Liver (tissue), 9 donors: ENCODE data around the gene MAPRE2. TPM values are rescaled to one million over a fixed set of nuclear protein-coding genes. Genes with fewer than 3 reads are reported as not detected.

Source experiments
- DNase-seq: peaks from one replicate; pipeline ENCODE4 v3.0.0-alpha.2; 2017; ENCODE audit warnings: low spot score
- H3K27ac ChIP-seq, 2 donors: one replicate each; pipeline ENCODE4 v1.7.0; 2013; ENCODE audit warnings: inconsistent platforms in 2 of 2, low read length in 2 of 2, control low read depth in 1 of 2, low read depth in 1 of 2, mild to moderate bottlenecking in 1 of 2
- H3K27me3 ChIP-seq, 4 donors: one replicate each; pipeline versions ENCODE4 v1.6.1 to v1.7.0; 2013; ENCODE audit warnings: low read length in 3 of 4, inconsistent platforms in 1 of 4, mild to moderate bottlenecking in 1 of 4, moderate library complexity in 1 of 4; ENCODE audit not compliant: control insufficient read depth in 4 of 4, insufficient read depth in 4 of 4
- H3K36me3 ChIP-seq, 4 donors: one replicate each; pipeline versions ENCODE4 v1.6.1 to v1.7.0; 2013; ENCODE audit warnings: low read length in 3 of 4, mild to moderate bottlenecking in 3 of 4, low read depth in 1 of 4, moderate library complexity in 1 of 4; ENCODE audit not compliant: control insufficient read depth in 4 of 4, insufficient read depth in 3 of 4
- H3K4me1 ChIP-seq, 4 donors: one replicate each; pipeline versions ENCODE4 v1.6.1 to v1.7.0; 2013; ENCODE audit warnings: low read length in 3 of 4, mild to moderate bottlenecking in 3 of 4, moderate library complexity in 1 of 4; ENCODE audit not compliant: control insufficient read depth in 4 of 4, insufficient read depth in 4 of 4
- H3K4me3 ChIP-seq, 3 donors: one replicate each; pipeline versions ENCODE4 v1.6.1 to v1.7.0; 2013; ENCODE audit warnings: low read length in 3 of 3, control low read depth in 1 of 3, low read depth in 1 of 3, mild to moderate bottlenecking in 1 of 3
- H3K9ac ChIP-seq, 2 donors: one replicate each; pipeline ENCODE4 v1.7.0; 2013; ENCODE audit warnings: low read length in 2 of 2, mild to moderate bottlenecking in 2 of 2, moderate library complexity in 2 of 2, control low read depth in 1 of 2, low read depth in 1 of 2
- H3K9me3 ChIP-seq, 4 donors: one replicate each; pipeline versions ENCODE4 v1.6.1 to v1.7.0; 2013; ENCODE audit warnings: low read length in 3 of 4; ENCODE audit not compliant: control insufficient read depth in 4 of 4
- CTCF ChIP-seq: fragments of 150-350 bp; IDR thresholded peaks from 2 replicates; pipeline ENCODE4 v1.5.1; 2017; ENCODE audit warnings: improper control_type of control experiment, low read depth, low read length; ENCODE audit not compliant: missing input control
- EGR1 ChIP-seq, 2 donors: IDR thresholded peaks; 2 replicates each; pipeline ENCODE4 v1.6.1; 2016 to 2018; ENCODE audit warnings: antibody characterized with exemption in 2 of 2, low read depth in 2 of 2
- FOXA1 ChIP-seq: IDR thresholded peaks from 2 replicates; pipeline ENCODE4 v1.6.1; 2016; ENCODE audit warnings: antibody characterized with exemption
- GABPA ChIP-seq, 2 donors: IDR thresholded peaks in 1 of 2; conservative IDR thresholded peaks in 1 of 2; 2 replicates each; pipeline ENCODE4 v1.6.1; 2016; ENCODE audit warnings: antibody characterized with exemption in 2 of 2, mild to moderate bottlenecking in 1 of 2, moderate library complexity in 1 of 2
- HNF4A ChIP-seq, 2 donors: conservative IDR thresholded peaks; 2 replicates each; pipeline ENCODE4 v1.6.1; 2016; ENCODE audit warnings: antibody characterized with exemption in 2 of 2, mild to moderate bottlenecking in 2 of 2
- HNF4G ChIP-seq: IDR thresholded peaks from 2 replicates; pipeline ENCODE4 v1.6.1; 2016; ENCODE audit warnings: antibody characterized with exemption
- JUND ChIP-seq, 2 donors: IDR thresholded peaks; 2 replicates each; pipeline ENCODE4 v1.6.1; 2016; ENCODE audit warnings: antibody characterized with exemption in 2 of 2
- NR2F2 ChIP-seq: IDR thresholded peaks from 2 replicates; pipeline ENCODE4 v1.6.1; 2016; ENCODE audit warnings: antibody characterized with exemption
- RAD21 ChIP-seq, 2 donors: IDR thresholded peaks; 2 replicates each; pipeline ENCODE4 v1.6.1; 2016; ENCODE audit warnings: antibody characterized with exemption in 2 of 2, mild to moderate bottlenecking in 2 of 2
- RXRA ChIP-seq, 2 donors: IDR thresholded peaks; 2 replicates each; pipeline ENCODE4 v1.6.1; 2017 to 2018; ENCODE audit warnings: antibody characterized with exemption in 2 of 2, mild to moderate bottlenecking in 1 of 2
- SP1 ChIP-seq: IDR thresholded peaks from 2 replicates; pipeline ENCODE4 v1.6.1; 2018; ENCODE audit warnings: antibody characterized with exemption, mild to moderate bottlenecking
- TAF1 ChIP-seq: conservative IDR thresholded peaks from 2 replicates; pipeline ENCODE4 v1.6.1; 2016; ENCODE audit warnings: antibody characterized with exemption, mild to moderate bottlenecking
- YY1 ChIP-seq: IDR thresholded peaks from 2 replicates; pipeline ENCODE4 v1.6.1; 2016; ENCODE audit warnings: antibody characterized with exemption, mild to moderate bottlenecking
- WGBS: extraction: QIAGEN DNeasy Blood & Tissue Kit; methylation state at CpG from one replicate; pipeline ENCODE4 v1.1.7; 2013; 5-methylcytosine and 5-hydroxymethylcytosine counted together
- polyA plus RNA-seq, 2 donors: library from polyadenylated mRNA; stranded (reverse) in 1 of 2; unstranded in 1 of 2; fragments of 200-250 nt in 1 of 2; fragments of >200 nt in 1 of 2; fragmentation: Nextera tagmentation in 1 of 2; extraction: Ambion mirVana in 1 of 2; gene quantifications; one replicate each; pipeline versions ENCODE4 v1.2.1 to v1.2.3, GENCODE V29; 2013 to 2015
- total RNA-seq, 2 donors: library from RNA; depleted of rRNA; stranded (reverse); fragments of >200 nt; gene quantifications; one replicate each; pipeline ENCODE4 v1.2.3, GENCODE V29; 2014
- TF ChIP-seq, protein P1 (sequence below): IDR thresholded peaks from 2 replicates; pipeline ENCODE4 v1.6.1; 2016; ENCODE audit warnings: antibody characterized with exemption
- TF ChIP-seq, protein P2 (sequence below): IDR thresholded peaks from 2 replicates; pipeline ENCODE4 v1.6.1; 2016; ENCODE audit warnings: antibody characterized with exemption
- TF ChIP-seq, protein P3 (sequence below): IDR thresholded peaks from 2 replicates; pipeline ENCODE4 v1.6.1; 2016; ENCODE audit warnings: antibody characterized with exemption, mild to moderate bottlenecking
- TF ChIP-seq, protein P4 (sequence below): IDR thresholded peaks from 2 replicates; pipeline ENCODE4 v1.6.1; 2016; ENCODE audit warnings: antibody characterized with exemption
- donor health status: healthy.
- donor health status: healthy.
- donor health status: healthy.
- donor health status: healthy.
- donor health status: healthy.

Gene MAPRE2
- total and polyA plus RNA-seq, 4 donors = 7.9 to 12.8 (median 11.0) TPM

DNA sequence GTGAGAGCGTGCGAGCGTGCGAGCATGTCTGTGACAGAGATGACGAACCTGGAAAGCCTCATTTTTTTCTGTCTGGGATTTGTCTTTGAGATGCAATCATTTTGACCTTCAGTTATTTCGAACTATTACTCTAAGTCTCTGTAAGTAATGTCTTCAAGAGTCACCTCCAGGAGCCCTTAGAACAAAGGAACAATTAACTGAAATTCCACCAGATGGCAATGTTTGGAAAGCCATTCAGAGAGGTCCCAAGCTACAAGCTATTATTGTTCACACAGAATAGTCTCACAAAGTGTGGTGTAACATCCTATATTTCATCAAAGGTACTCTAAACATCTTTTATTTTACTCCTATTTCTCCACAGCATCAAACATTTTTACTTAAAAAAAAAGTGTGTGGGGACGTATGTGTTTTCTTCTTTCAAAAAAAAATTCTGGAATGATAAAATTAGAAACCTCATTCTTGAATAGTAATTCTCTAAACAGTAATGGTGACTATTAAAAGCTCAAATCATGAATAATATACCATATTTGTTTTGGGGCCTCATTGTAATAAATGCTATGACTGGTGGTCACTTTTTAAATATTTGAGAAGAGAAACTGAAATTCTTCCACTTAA is 35.1 kb upstream of the MAPRE2 start:
- H3K36me3 ChIP-seq = no peaks in the 10 kb centered on the region
- WGBS = 65% methylated on average over 7 of the region's 7 CpGs
- no peak overlapping the region for H3K4me3 ChIP-seq
- H3K4me1 ChIP-seq = no peaks in the 10 kb centered on the region
- DNase-seq = no peak
- H3K9ac ChIP-seq = no peak overlapping the region
- H3K27ac ChIP-seq = no peak overlapping the region
- H3K9me3 ChIP-seq = no peaks in the 10 kb centered on the region
- no peaks in the 10 kb centered on the region for H3K27me3 ChIP-seq
- TF ChIP-seq, protein P1, sequence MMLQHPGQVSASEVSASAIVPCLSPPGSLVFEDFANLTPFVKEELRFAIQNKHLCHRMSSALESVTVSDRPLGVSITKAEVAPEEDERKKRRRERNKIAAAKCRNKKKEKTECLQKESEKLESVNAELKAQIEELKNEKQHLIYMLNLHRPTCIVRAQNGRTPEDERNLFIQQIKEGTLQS = no peak
- TF ChIP-seq CTCF (peak; percentile 77), RAD21 (IDR thresholded peaks at IDR 0.05) (peak; percentile 97 to 98), HNF4A (conservative IDR thresholded peaks at IDR 0.05) (no peak), NR2F2 (no peak)
- TF ChIP-seq, protein P2, sequence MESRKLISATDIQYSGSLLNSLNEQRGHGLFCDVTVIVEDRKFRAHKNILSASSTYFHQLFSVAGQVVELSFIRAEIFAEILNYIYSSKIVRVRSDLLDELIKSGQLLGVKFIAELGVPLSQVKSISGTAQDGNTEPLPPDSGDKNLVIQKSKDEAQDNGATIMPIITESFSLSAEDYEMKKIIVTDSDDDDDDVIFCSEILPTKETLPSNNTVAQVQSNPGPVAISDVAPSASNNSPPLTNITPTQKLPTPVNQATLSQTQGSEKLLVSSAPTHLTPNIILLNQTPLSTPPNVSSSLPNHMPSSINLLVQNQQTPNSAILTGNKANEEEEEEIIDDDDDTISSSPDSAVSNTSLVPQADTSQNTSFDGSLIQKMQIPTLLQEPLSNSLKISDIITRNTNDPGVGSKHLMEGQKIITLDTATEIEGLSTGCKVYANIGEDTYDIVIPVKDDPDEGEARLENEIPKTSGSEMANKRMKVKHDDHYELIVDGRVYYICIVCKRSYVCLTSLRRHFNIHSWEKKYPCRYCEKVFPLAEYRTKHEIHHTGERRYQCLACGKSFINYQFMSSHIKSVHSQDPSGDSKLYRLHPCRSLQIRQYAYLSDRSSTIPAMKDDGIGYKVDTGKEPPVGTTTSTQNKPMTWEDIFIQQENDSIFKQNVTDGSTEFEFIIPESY = no peak

GRCh38 chr18:35010156-35010555 is 31.1 kb upstream of the MAPRE2 start:
- TF ChIP-seq NR2F2 = no peak
- no peak for TF ChIP-seq RAD21 (IDR thresholded peaks at IDR 0.05)
- no peak for TF ChIP-seq TAF1
- no peak for TF ChIP-seq GABPA (IDR thresholded peaks at IDR 0.05 in 1 of 2, conservative IDR thresholded peaks at IDR 0.05 in 1 of 2)
- TF ChIP-seq, protein P2 = no peak
- TF ChIP-seq HNF4G = no peak
- TF ChIP-seq, protein P1 = no peak
- no peak for TF ChIP-seq CTCF
- TF ChIP-seq, protein P3, sequence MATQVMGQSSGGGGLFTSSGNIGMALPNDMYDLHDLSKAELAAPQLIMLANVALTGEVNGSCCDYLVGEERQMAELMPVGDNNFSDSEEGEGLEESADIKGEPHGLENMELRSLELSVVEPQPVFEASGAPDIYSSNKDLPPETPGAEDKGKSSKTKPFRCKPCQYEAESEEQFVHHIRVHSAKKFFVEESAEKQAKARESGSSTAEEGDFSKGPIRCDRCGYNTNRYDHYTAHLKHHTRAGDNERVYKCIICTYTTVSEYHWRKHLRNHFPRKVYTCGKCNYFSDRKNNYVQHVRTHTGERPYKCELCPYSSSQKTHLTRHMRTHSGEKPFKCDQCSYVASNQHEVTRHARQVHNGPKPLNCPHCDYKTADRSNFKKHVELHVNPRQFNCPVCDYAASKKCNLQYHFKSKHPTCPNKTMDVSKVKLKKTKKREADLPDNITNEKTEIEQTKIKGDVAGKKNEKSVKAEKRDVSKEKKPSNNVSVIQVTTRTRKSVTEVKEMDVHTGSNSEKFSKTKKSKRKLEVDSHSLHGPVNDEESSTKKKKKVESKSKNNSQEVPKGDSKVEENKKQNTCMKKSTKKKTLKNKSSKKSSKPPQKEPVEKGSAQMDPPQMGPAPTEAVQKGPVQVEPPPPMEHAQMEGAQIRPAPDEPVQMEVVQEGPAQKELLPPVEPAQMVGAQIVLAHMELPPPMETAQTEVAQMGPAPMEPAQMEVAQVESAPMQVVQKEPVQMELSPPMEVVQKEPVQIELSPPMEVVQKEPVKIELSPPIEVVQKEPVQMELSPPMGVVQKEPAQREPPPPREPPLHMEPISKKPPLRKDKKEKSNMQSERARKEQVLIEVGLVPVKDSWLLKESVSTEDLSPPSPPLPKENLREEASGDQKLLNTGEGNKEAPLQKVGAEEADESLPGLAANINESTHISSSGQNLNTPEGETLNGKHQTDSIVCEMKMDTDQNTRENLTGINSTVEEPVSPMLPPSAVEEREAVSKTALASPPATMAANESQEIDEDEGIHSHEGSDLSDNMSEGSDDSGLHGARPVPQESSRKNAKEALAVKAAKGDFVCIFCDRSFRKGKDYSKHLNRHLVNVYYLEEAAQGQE = no peak
- TF ChIP-seq FOXA1 = no peak
- no peak for TF ChIP-seq HNF4A (conservative IDR thresholded peaks at IDR 0.05)
- no peak for TF ChIP-seq YY1
- TF ChIP-seq RXRA (IDR thresholded peaks at IDR 0.05) = no peak
- TF ChIP-seq, protein P4, sequence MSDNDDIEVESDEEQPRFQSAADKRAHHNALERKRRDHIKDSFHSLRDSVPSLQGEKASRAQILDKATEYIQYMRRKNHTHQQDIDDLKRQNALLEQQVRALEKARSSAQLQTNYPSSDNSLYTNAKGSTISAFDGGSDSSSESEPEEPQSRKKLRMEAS = no peak
- TF ChIP-seq SP1 = no peak
- TF ChIP-seq EGR1 (IDR thresholded peaks at IDR 0.05; ENCODE audit: low read depth in 2 of 2) = no peak
- no peak for TF ChIP-seq JUND (IDR thresholded peaks at IDR 0.05)
- Histone ChIP-seq H3K27ac (no peak overlapping the region), H3K9ac (no peak overlapping the region), H3K36me3 (no peaks in the 10 kb centered on the region), H3K4me3 (no peak overlapping the region), H3K27me3 (no peaks in the 10 kb centered on the region), H3K4me1 (no peaks in the 10 kb centered on the region), H3K9me3 (no peaks in the 10 kb centered on the region)
- no peak for DNase-seq
- 91% methylated on average over 1 of the region's 1 CpG for WGBS
